Peyer's patch (tissue), 4 donors: ENCODE results near the gene MBL2. TPM values are rescaled to one million over a fixed set of nuclear protein-coding genes. Genes with fewer than 3 reads are reported as not detected.

Experiments
- DNase-seq, 3 donors: peaks; one replicate each; pipeline ENCODE4 v3.0.0-alpha.2; 2017 to 2019
- H3K27ac ChIP-seq, 4 donors: fragments of 200-600 bp; sonication (generic); one replicate each; pipeline ENCODE4 v1.5.1; 2016 to 2019
- H3K27me3 ChIP-seq, 2 donors: fragments of 200-600 bp; sonication (generic); one replicate each; pipeline ENCODE4 v1.5.1; 2019
- H3K36me3 ChIP-seq, 3 donors: fragments of 200-600 bp; sonication (generic); one replicate each; pipeline ENCODE4 v1.5.1; 2016 to 2019
- H3K4me1 ChIP-seq, 4 donors: fragments of 200-600 bp; sonication (generic); one replicate each; pipeline ENCODE4 v1.5.1; 2016 to 2019
- H3K4me3 ChIP-seq, 4 donors: fragments of 200-600 bp; sonication (generic); 1 replicate in 3 of 4; 2 replicates in 1 of 4; pipeline ENCODE4 v1.5.1; 2016 to 2019; ENCODE audit warnings: mild to moderate bottlenecking in 1 of 4
- H3K9me3 ChIP-seq, 4 donors: fragments of 200-600 bp; sonication (generic); one replicate each; pipeline ENCODE4 v1.5.1; 2016 to 2019; ENCODE audit warnings: mild to moderate bottlenecking in 1 of 4
- CTCF ChIP-seq, 6 experiments: fragments of 450-650 bp in 4 of 6; fragments of 200-600 bp in 2 of 6; sonication (generic) in 1 of 6; IDR thresholded peaks; one replicate each; pipeline ENCODE4 v1.5.1; 2017 to 2019; ENCODE audit warnings: antibody characterized with exemption in 6 of 6, mild to moderate bottlenecking in 3 of 6, moderate library complexity in 1 of 6
- POLR2A ChIP-seq, 2 donors: fragments of 450-650 bp; IDR thresholded peaks; one replicate each; pipeline ENCODE4 v1.5.1; 2017; ENCODE audit warnings: antibody characterized with exemption in 2 of 2, mild to moderate bottlenecking in 2 of 2, moderate library complexity in 2 of 2
- total RNA-seq, 4 donors: library from RNA; depleted of rRNA; stranded (reverse); fragments of >200 nt; gene quantifications; one replicate each; pipeline ENCODE4 v1.1.0, GENCODE V29; 2016

Gene MBL2
- total RNA-seq, 4 donors from 2014 or later = not detected

GRCh38 chr10:52807803-52808202 lies 35.2 kb upstream of the MBL2 start:
- H3K27me3 ChIP-seq = no peaks in the 10 kb centered on the region
- H3K4me3 ChIP-seq = no peak overlapping the region
- no peak for TF ChIP-seq CTCF (IDR thresholded peaks at IDR 0.05)
- TF ChIP-seq POLR2A (IDR thresholded peaks at IDR 0.05) = no peak
- no peaks in the 10 kb centered on the region for H3K4me1 ChIP-seq
- no peak overlapping the region for H3K27ac ChIP-seq
- no peaks in the 10 kb centered on the region for H3K36me3 ChIP-seq
- DNase-seq = no peak
- no peaks in the 10 kb centered on the region for H3K9me3 ChIP-seq

- TF ChIP-seq CTCF (IDR thresholded peaks at IDR 0.05) (no peak), POLR2A (IDR thresholded peaks at IDR 0.05) (no peak)
- H3K36me3 ChIP-seq = no peaks in the 10 kb centered on the region
- H3K4me1 ChIP-seq = no peaks in the 10 kb centered on the region
- no peak for DNase-seq
- H3K27ac ChIP-seq = no peak overlapping the region
- no peaks in the 10 kb centered on the region for H3K27me3 ChIP-seq
- H3K9me3 ChIP-seq = no peaks in the 10 kb centered on the region
- H3K4me3 ChIP-seq = no peak overlapping the region
Observed at GRCh38 chr10:52805414-52806285, 33.1 kb upstream of the MBL2 start.

GRCh38 chr10:52801947-52802346 lies 29.4 kb upstream of the MBL2 start:
- TF ChIP-seq POLR2A (IDR thresholded peaks at IDR 0.05) (no peak), CTCF (IDR thresholded peaks at IDR 0.05) (no peak)
- Histone ChIP-seq H3K27ac (no peak overlapping the region), H3K4me1 (no peaks in the 10 kb centered on the region), H3K27me3 (no peaks in the 10 kb centered on the region), H3K36me3 (no peaks in the 10 kb centered on the region), H3K4me3 (no peak overlapping the region), H3K9me3 (no peaks in the 10 kb centered on the region)
- no peak for DNase-seq

- no peak for DNase-seq
- no peak for TF ChIP-seq CTCF (IDR thresholded peaks at IDR 0.05)
- TF ChIP-seq POLR2A (IDR thresholded peaks at IDR 0.05) = no peak
Observed at GRCh38 chr10:52786098-52786497, 13.5 kb upstream of the MBL2 start.

GRCh38 chr10:52785418-52785817 lies 12.8 kb upstream of the MBL2 start:
- Histone ChIP-seq H3K36me3 (no peaks in the 10 kb centered on the region), H3K4me3 (no peak overlapping the region), H3K27ac (no peak overlapping the region), H3K9me3 (no peaks in the 10 kb centered on the region), H3K4me1 (no peaks in the 10 kb centered on the region), H3K27me3 (no peaks in the 10 kb centered on the region)
- DNase-seq = no peak
- no peak for TF ChIP-seq CTCF (IDR thresholded peaks at IDR 0.05)

More at GRCh38 chr10:52786098-52786497, 13.5 kb upstream of the MBL2 start:
- Histone ChIP-seq H3K4me3 (no peak overlapping the region), H3K36me3 (no peaks in the 10 kb centered on the region), H3K27me3 (no peaks in the 10 kb centered on the region), H3K9me3 (no peaks in the 10 kb centered on the region), H3K27ac (no peak overlapping the region), H3K4me1 (no peaks in the 10 kb centered on the region)
